ENCODE results near the gene LEPROT.

LEPROT gene

GRCh38 chr1:65412256-65412983 is 8.0 kb upstream of the LEPROT start:
- DNase-seq (ENCODE audit: low read depth, low spot score), result no peak

GRCh38 chr1:65412984-65413375 is 7.5 kb upstream of the LEPROT start:
- no peak for DNase-seq (ENCODE audit: low read depth, low spot score)

- DNase-seq (ENCODE audit: low read depth, low spot score), result no peak
Observed at GRCh38 chr1:65414538-65414937, 5.9 kb upstream of the LEPROT start.

GRCh38 chr1:65416767-65417166 is 3.7 kb upstream of the LEPROT start:
- no peak for DNase-seq (ENCODE audit: low read depth, low spot score)

- DNase-seq (ENCODE audit: low read depth, low spot score), result no peak
Observed at GRCh38 chr1:65417729-65418128, 2.7 kb upstream of the LEPROT start.

- DNase-seq (ENCODE audit: low read depth, low spot score), result no peak
Observed at GRCh38 chr1:65418522-65419185, 1.8 kb upstream of the LEPROT start.

- peak; percentile 81 for DNase-seq (ENCODE audit: low read depth, low spot score)
Observed at GRCh38 chr1:65419681-65420589, 533 bp upstream of the LEPROT start.

DNA sequence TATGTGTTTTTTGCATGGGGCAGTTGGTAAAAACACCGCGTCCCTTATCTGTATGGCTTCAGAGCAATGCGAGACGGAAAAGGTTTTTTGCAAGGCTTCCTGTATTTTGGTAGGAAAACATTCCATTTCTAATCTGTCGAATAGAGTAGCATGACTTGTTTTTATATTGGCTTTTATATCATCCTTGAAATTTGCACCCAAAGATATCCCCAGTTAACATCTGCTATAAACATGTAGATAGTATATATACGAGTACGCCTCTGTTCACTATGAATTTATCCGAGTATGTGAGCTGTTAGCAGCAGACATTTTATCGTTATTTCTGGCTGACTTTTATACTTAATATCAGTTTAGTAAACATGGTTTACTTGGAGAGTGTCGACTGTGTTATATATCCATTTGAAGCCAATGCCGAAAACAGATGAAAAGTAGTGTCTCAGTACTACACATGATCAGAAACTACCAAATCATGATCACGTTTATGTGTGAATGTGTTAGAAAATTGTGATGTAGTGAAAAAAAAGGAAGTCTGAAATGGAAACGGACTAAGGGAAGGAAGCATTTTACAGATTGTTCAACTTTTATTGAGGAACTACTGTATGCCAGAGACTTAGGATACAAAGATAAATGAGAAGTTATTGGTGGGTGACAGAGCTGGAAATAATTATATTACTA is 1.0 kb downstream of the LEPROT start:
- no peak for DNase-seq (ENCODE audit: low read depth, low spot score)

DNA sequence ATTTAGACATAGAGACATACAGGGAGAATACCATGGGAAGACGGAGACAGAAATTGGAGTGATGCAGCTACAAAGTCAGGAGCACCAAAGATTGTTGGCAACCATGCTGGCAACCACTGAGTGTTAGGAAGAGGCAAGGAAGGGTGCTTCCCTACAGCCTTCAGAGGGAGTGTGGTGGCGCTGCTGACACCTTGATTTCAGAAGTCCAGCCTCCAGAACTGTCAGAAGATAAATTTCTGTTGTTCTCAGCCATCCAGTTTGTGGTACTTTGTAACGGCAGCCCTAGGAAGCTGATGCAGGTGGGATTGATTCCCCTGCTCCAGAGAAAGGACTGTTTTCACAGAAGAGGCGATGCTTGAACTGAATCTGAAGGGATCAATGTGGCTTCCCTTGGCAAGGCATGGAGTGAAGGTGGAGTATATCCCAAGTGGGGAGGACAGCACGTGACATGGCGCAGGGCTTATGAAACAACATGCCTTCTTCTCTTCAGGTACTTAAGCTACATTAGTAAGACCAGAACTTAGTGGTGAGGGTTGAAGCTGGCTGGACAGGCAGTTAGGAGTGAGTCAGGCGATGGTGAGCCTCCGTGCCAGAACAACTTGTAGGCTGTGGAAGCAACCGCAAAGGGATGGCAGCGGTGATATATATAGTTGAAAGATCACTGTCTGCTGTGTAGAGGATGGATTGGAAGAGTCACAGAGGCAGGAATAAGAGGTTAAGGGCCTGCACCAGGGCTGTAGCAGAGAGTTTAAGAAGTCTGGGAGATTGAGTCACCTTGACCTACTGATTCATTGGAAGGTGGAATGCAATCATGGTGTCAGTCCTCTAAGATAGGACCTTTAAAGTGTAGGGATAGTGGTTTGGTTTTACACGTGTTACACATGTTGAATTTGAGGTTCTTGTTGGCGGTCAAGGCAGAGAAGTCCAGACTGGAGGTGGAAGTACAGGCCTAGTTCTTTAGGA is 2.1 kb downstream of the LEPROT start:
- no peak for DNase-seq (ENCODE audit: low read depth, low spot score)

GRCh38 chr1:65423884-65424572 is 3.6 kb downstream of the LEPROT start:
- no peak for DNase-seq (ENCODE audit: low read depth, low spot score)

GRCh38 chr1:65424573-65424889 is 4.1 kb downstream of the LEPROT start:
- no peak for DNase-seq (ENCODE audit: low read depth, low spot score)

DNA sequence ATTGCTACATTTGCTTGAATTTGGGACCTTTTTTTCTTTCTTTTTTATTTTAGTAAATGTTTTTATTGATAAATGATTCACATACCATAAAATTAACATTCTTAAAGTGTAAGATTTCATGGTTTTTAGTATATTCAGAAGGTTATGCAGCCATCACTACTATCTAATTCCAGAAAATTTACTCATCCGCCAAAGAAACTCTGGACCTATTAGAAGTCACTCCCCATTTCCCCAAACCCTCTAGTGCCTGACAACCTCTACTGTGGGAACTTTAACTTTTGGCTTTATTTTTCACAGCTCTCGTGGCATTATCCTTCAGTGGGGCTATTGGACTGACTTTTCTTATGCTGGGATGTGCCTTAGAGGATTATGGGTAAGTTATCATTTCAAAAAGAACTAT is 4.5 kb downstream of the LEPROT start:
- DNase-seq (ENCODE audit: low read depth, low spot score), result no peak

- DNase-seq (ENCODE audit: low read depth, low spot score), result no peak
Observed at GRCh38 chr1:65425697-65426096, 5.2 kb downstream of the LEPROT start.

DNA sequence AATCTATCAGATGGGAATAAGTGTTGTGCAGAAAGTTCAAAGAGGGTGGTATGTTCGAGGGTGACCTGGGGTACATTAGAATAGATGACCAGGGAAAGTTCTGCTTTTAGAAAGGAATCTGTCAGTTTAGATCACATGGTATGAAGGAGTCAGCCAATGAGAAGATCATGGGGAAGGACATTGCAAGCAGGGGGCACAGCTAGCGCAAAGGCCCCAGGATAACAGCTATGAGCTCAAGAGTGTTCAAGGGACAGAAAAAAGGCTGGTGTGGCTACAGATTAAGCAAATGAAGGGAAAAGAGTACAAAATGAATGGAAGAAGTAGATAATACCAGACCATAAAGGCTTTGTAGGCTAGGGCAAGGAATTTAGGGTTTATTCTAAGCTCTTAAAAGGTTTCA is 8.6 kb downstream of the LEPROT start:
- no peak for DNase-seq (ENCODE audit: low read depth, low spot score)

GRCh38 chr1:65429806-65430205 is 9.3 kb downstream of the LEPROT start:
- no peak for DNase-seq (ENCODE audit: low read depth, low spot score)

GRCh38 chr1:65431111-65431705 is 10.7 kb downstream of the LEPROT start:
- DNase-seq (ENCODE audit: low read depth, low spot score), result no peak

DNA sequence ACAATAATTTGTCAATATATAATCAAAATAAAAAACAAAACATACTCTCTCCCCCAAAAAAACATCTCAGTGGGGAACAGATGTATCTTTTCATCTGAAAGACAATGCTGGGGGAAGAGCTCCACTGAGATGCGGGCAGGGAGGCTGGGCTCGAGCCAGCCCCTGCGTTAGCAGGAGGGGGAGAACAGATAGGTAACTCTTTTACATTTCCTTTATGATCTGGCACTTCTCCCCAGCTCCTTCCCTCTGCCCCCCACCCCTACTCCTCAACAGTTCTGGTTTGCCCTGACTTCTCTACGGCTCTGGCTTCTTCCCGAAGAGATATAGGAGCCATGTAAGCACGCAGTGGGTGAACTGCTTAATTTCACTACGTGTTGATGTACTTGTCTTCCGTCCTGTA is 12.4 kb downstream of the LEPROT start:
- no peak for DNase-seq (ENCODE audit: low read depth, low spot score)

DNA sequence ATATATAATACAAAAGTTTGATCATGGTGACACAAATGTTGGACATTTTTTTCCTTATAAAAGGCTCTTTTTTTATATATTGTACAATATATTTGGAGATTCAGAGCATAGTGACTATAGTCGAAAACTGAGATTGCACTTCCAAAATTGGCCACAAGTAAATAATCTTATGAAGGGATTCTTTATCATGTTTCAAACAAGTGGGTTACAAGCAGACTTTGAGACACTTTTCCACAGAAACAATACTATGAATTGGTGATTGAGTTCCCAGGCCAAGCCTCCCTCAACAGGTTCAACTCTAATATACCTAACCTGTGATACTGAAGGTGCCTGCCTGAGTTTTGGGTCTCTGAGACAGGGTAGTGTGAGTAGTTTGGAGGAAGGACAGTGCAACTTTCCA is 13.8 kb downstream of the LEPROT start:
- no peak for DNase-seq (ENCODE audit: low read depth, low spot score)

GRCh38 chr1:65434760-65435159 is 14.3 kb downstream of the LEPROT start:
- no peak for DNase-seq (ENCODE audit: low read depth, low spot score)

DNA sequence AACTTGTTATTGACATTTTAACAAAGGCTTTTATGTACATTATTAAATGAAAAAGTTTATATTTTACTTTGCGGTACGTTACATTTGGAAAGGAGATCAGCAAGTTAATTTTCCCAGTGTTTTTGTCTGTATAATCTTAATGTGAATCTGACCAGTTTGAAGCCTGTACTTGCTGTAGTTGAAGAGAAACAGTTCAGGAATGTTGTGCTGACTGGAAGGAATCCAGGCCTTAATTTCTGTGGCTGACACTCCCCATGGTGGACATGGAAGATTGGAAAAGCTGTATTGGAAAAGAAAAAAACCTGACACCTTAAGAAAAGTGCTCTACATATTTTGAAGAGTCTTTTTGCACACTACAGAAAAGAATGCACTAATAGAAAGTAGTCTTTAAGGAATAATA is 15.5 kb downstream of the LEPROT start:
- DNase-seq (ENCODE audit: low read depth, low spot score), result no peak

Data from iPS DF 19.7 (cell line).